ENCODE data around the gene SCAF1. TPM values are rescaled to one million over a fixed set of nuclear protein-coding genes. Genes with fewer than 3 reads are reported as not detected.
A peak's percentile ranks its signal among the peaks of the same experiment; 100 is the strongest.

Gene SCAF1
- total RNA-seq, 6 experiments from 2014 or later = 14.6 to 33.0 (median 27.3) TPM

DNA sequence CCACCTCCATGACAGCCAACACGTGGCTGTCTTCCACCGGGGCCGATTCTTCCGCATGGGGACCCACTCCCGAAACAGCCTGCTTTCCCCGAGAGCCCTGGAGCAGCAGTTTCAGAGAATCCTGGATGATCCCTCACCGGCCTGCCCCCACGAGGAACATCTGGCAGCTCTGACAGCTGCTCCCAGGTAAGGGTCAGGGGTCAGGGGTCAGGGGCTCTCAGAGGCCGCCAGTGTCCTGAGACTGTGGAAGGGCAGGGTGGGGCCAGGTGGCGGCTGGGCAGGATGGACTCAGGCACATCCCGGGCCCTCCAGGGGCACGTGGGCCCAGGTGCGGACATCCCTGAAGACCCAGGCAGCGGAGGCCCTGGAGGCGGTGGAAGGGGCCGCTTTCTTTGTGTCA, 63.9 kb downstream of the SCAF1 start:
- Histone ChIP-seq H3K27me3 (no peaks in the 10 kb centered on the region), H3K4me1 (no peaks in the 10 kb centered on the region), H3K4me3 (no peak overlapping the region), H3K27ac (no peak overlapping the region), H3K9me3 (no peaks in the 10 kb centered on the region), H3K36me3 (no peaks in the 10 kb centered on the region)
- intact Hi-C loops (cut with DNase I) = no loop called here
- peak in 1 of 4 donors; percentile 12 for ATAC-seq
- DNase-seq = no peak
- no peak for TF ChIP-seq POLR2A (IDR thresholded peaks at IDR 0.05)
- TF ChIP-seq, protein P1, sequence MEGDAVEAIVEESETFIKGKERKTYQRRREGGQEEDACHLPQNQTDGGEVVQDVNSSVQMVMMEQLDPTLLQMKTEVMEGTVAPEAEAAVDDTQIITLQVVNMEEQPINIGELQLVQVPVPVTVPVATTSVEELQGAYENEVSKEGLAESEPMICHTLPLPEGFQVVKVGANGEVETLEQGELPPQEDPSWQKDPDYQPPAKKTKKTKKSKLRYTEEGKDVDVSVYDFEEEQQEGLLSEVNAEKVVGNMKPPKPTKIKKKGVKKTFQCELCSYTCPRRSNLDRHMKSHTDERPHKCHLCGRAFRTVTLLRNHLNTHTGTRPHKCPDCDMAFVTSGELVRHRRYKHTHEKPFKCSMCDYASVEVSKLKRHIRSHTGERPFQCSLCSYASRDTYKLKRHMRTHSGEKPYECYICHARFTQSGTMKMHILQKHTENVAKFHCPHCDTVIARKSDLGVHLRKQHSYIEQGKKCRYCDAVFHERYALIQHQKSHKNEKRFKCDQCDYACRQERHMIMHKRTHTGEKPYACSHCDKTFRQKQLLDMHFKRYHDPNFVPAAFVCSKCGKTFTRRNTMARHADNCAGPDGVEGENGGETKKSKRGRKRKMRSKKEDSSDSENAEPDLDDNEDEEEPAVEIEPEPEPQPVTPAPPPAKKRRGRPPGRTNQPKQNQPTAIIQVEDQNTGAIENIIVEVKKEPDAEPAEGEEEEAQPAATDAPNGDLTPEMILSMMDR (IDR thresholded peaks at IDR 0.05) = no peak
- WGBS (ENCODE audit: insufficient coverage, low coverage, low lambda C conversion rate, missing lambda C conversion rate) = 94% methylated on average over 6 of the region's 16 CpGs

Small RNA genes within 50 kb of the gene (microRNA-seq; reads per million reads assigned to microRNA genes)
- gene MIR5088 = 0 reads per million in 2 donors

Small RNA genes within 50 kb of the gene (small RNA-seq; reads per million reads assigned to genes)
- 0 reads per million in 2 experiments for gene MIR5088

Other genes with a start within 250 kb of the SCAF1 start
- gene PTH2, start 218.8 kb upstream of the SCAF1 start, total RNA-seq = not detected
- gene GFY, start 216.8 kb upstream of the SCAF1 start, total RNA-seq = not detected
- under 1 TPM in 1 of 6 experiments, not detected in 5; 0.13 TPM for gene SLC17A7, start 200.7 kb upstream of the SCAF1 start, total RNA-seq
- gene PIH1D1, start 190.4 kb upstream of the SCAF1 start, total RNA-seq = 10 to 100 TPM; 37.4 to 57.7 (median 43.4) TPM
- 10 to 100 TPM; 14.4 to 29.6 (median 19.8) TPM for gene ALDH16A1, start 189.0 kb upstream of the SCAF1 start, total RNA-seq
- 1 to 10 TPM in 5 of 6 experiments, under 1 TPM in 1; 0.80 to 4.4 (median 2.3) TPM for gene FLT3LG, start 168.0 kb upstream of the SCAF1 start, total RNA-seq
- 100 to 1,000 TPM; 675 to 992 (median 801) TPM for gene RPL13A, start 154.6 kb upstream of the SCAF1 start, total RNA-seq
- gene RPS11, start 145.8 kb upstream of the SCAF1 start, total RNA-seq = 1,000 to 10,000 TPM in 2 of 6 experiments, 100 to 1,000 TPM in 4; 417 to 1,739 (median 617) TPM
- 100 to 1,000 TPM; 123 to 335 (median 245) TPM for gene FCGRT, start 129.5 kb upstream of the SCAF1 start, total RNA-seq
- gene RCN3, start 114.2 kb upstream of the SCAF1 start, total RNA-seq = 10 to 100 TPM in 3 of 6 experiments, 1 to 10 TPM in 3; 5.3 to 18.0 (median 10.9) TPM
- 10 to 100 TPM; 16.2 to 31.9 (median 23.2) TPM for gene NOSIP, start 61.7 kb upstream of the SCAF1 start, total RNA-seq
- 1 to 10 TPM; 2.5 to 5.9 (median 3.1) TPM for gene PRRG2, start 60.9 kb upstream of the SCAF1 start, total RNA-seq
- gene PRR12, start 51.0 kb upstream of the SCAF1 start, total RNA-seq = 1 to 10 TPM; 4.0 to 8.5 (median 5.5) TPM
- 10 to 100 TPM in 5 of 6 experiments, 1 to 10 TPM in 1; 8.5 to 16.4 (median 11.5) TPM for gene RRAS, start 2.1 kb upstream of the SCAF1 start, total RNA-seq
- 10 to 100 TPM; 29.6 to 41.8 (median 35.3) TPM for gene IRF3, start 23.6 kb downstream of the SCAF1 start, total RNA-seq
- 10 to 100 TPM in 4 of 6 experiments, 1 to 10 TPM in 2; 4.5 to 11.6 (median 10.5) TPM for gene BCL2L12, start 23.7 kb downstream of the SCAF1 start, total RNA-seq
- 10 to 100 TPM; 25.3 to 63.2 (median 39.9) TPM for gene PRMT1, start 35.1 kb downstream of the SCAF1 start, total RNA-seq
- under 1 TPM; 0.19 to 0.70 (median 0.51) TPM for gene ADM5, start 47.4 kb downstream of the SCAF1 start, total RNA-seq
- gene CPT1C, start 48.9 kb downstream of the SCAF1 start, total RNA-seq = 1 to 10 TPM in 3 of 6 experiments, under 1 TPM in 3; 0.43 to 6.7 (median 0.97) TPM
- not detected for gene TSKS, start 121.1 kb downstream of the SCAF1 start, total RNA-seq
- gene AP2A1, start 124.8 kb downstream of the SCAF1 start, total RNA-seq = 100 to 1,000 TPM in 1 of 6 experiments, 10 to 100 TPM in 5; 38.7 to 103 (median 49.8) TPM
- gene FUZ, start 171.1 kb downstream of the SCAF1 start, total RNA-seq = 10 to 100 TPM in 1 of 6 experiments, 1 to 10 TPM in 5; 3.7 to 10.7 (median 6.3) TPM
- gene MED25, start 176.1 kb downstream of the SCAF1 start, total RNA-seq = 10 to 100 TPM in 5 of 6 experiments, 1 to 10 TPM in 1; 9.9 to 16.3 (median 11.8) TPM
- 10 to 100 TPM; 44.4 to 93.0 (median 69.6) TPM for gene PTOV1, start 208.9 kb downstream of the SCAF1 start, total RNA-seq
- 10 to 100 TPM; 21.0 to 37.5 (median 27.9) TPM for gene PNKP, start 225.4 kb downstream of the SCAF1 start, total RNA-seq
- gene AKT1S1, start 235.1 kb downstream of the SCAF1 start, total RNA-seq = 10 to 100 TPM; 18.2 to 27.0 (median 22.4) TPM
- 10 to 100 TPM; 12.6 to 38.1 (median 27.8) TPM for gene TBC1D17, start 235.5 kb downstream of the SCAF1 start, total RNA-seq

All from right lobe of liver (tissue), 6 donors.